HG03442 (cell line): ENCODE measurements around the gene ZNF587.
"Not testable (repeated sequence)": the region's sequence is repeated elsewhere in the genome, so short reads cannot be mapped to it uniquely, and the experiment has no call there.

ENCODE experiments used
- ATAC-seq: cut with Tn5 transposase; IDR thresholded peaks from one replicate; pipeline ENCODE4 v1.9.1; 2021; ENCODE audit warnings: mild to moderate bottlenecking, moderate library complexity; ENCODE audit not compliant: unreplicated experiment

The ZNF587 gene

DNA sequence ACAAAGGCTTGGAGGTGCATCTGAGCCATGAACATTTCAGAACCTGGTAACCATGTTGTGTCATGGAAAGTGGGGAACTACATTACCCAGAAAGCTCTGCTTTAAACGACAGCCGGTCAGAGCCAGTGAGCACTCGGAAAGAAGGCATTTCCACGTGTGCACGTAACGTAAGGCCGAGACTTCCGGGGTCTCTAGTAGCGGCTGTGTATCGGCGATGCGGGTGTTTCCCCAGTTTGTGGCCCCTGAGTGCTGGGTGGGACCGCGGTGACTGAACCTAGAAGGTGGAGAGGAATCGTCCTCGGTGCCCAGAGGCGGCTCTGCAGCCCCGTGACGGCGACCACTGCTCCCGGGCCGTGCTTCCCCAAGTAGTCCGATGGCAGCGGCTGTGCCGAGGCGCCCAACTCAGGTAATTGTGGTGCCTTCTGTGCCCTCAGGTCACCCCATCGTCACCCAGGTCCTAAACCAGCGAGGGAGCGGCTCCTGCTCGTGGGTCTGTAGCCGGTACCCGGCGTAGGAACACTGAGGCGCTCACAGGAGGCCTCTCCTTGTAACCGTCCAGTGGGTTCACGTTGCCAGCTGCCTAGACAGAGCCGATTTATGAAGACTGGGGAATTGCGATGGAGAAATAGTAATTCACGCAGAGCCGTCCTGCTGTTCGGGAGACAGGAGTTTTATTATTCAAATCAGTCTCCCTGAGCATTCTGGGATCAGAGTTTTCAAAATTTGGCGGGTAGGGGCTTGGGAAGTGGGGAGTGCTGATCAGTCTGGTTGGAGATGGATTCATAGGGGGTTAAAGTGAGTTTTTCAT is at the start of gene ZNF587:
ZNF587 (plus strand) TSS at position 194 of the 808 bp plus-strand sequence; CDS start at position 374, 180 bp downstream.
- ATAC-seq, result peak; percentile 96

- ATAC-seq, result no peak
Measured at GRCh38 chr19:57800696-57801095, 49.0 kb upstream of the ZNF587 start.

- no peak for ATAC-seq
Measured at GRCh38 chr19:57802269-57802668, 47.4 kb upstream of the ZNF587 start.

GRCh38 chr19:57803265-57803593 is 46.4 kb upstream of the ZNF587 start:
- ATAC-seq, result no peak

GRCh38 chr19:57803594-57804325 is 45.9 kb upstream of the ZNF587 start:
- ATAC-seq, result no peak

GRCh38 chr19:57807541-57807940 is 42.1 kb upstream of the ZNF587 start:
- no peak for ATAC-seq

GRCh38 chr19:57810410-57811295 is 39.0 kb upstream of the ZNF587 start:
- not testable (repeated sequence) for ATAC-seq

DNA sequence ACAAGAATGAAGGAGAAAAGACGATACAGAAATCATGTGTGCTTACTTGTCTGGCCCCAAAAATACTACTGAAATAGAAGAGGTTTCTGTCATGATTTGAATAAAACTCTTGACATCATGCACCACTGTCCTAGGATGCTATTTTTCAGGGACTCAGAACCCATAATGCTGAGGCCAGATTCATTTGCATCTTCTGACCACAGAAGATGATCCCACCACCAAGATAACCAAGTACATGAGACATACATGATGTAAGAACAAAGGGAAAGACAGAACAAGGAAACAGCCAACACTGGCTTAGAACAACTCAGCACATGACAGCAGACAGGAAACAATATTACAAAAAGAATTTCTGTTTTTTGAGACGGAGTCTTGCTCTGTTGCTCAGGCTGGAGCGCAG is 37.4 kb upstream of the ZNF587 start:
- no peak for ATAC-seq

DNA sequence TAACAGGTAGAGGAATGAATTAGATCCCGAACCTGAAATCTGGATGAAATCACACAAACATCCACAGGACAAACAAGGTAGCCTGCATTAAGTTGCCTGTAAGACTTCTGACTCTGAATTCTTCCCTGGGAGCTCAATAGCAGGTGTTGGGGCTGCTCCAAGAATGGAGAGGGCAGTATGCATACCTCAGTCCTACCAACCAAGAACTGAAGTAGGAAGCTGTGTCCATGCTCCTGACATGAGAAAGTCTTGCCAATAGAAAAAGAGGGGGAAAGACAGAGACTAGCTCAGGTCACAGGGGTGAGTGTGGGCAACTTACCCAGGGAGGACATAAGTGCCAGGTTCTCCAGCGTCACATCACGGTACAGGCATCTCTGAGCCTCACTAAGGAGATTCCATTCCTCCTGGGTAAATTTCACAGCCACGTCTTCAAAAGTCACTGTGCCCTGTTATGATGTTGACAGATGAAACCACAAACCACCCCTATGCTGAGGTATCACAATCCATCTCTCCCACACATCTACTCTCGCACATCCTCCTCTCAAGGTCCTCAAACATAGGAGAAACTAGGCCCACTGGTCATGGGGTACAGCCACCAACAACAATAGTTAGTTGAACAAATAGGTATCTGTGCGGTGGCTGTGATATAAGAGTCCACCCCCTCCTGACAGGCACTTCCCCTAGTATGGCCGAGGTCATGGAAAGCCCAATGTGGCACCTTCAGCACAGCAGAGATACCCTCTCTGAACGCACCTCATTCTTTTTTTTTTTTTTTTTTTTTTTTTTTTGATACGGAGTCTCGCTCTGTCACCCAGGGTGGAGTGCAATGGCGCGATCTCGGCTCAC is 36.5 kb upstream of the ZNF587 start:
- not testable (repeated sequence) for ATAC-seq

- ATAC-seq, result no peak
Measured at GRCh38 chr19:57813919-57814504, 35.6 kb upstream of the ZNF587 start.

DNA sequence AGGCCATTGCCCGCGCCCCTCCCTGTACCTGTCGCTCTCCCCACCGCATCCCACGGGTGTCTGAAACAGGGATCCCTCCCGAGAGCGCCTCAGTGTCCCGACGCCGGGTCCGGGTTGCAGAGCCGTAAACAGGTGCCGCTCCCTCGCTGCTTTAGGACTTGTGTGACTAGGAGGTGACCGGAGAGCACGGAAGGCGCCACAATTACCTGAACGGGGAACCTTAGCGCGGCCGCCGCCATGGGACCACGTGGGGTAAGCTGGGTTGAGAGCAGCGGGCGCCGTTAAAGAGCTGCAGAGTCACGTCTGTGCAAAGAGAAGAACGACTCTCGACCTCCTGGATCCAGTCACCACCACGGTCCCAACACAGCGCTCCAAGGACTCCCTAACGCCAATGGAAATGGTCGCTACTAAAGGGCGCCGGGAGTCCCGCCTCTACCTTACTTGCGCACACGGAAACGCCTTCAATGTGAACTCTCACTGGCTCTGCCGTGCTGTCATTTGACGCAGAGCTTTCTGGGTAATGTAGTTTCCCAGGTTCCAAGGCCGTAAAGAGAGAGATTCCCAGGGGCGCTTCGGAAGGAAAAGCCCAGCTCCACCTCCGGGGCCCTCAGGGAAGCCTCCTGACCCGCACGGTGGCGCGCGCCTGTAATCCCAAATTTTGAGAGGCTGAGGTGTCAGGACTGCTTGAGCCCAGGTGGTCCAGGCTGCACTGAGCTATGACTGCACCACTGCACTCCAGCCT is 35.0 kb upstream of the ZNF587 start, which contains the start of gene ZNF552:
ZNF552 (minus strand) TSS at position 409 of the 742 bp plus-strand sequence; CDS start at position 239, 170 bp downstream.
- ATAC-seq, result peak; percentile 58

- ATAC-seq, result no peak
Measured at GRCh38 chr19:57815247-57816075, 34.2 kb upstream of the ZNF587 start.

GRCh38 chr19:57816652-57817051 is 33.0 kb upstream of the ZNF587 start:
- ATAC-seq, result no peak

GRCh38 chr19:57817976-57818375 is 31.7 kb upstream of the ZNF587 start:
- no peak for ATAC-seq

DNA sequence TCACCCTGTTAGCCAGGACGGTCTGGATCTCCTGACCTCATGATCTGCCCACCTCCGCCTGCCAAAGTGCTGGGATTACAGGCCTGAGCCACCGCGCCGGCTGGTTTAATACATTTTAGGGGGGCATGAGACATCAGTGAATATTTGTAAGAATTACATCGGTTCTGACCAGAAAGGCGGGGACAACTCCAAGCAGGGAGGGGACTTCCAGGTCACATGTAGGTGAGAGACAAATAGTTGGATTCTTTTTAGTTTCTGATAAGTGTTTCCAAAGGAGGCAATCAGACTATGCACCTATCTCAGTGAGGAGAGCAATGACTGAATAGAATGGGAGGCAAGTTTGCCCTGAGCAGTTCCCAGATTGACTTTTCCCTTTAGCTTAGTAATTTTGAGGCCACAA is 31.3 kb upstream of the ZNF587 start:
- no peak for ATAC-seq

DNA sequence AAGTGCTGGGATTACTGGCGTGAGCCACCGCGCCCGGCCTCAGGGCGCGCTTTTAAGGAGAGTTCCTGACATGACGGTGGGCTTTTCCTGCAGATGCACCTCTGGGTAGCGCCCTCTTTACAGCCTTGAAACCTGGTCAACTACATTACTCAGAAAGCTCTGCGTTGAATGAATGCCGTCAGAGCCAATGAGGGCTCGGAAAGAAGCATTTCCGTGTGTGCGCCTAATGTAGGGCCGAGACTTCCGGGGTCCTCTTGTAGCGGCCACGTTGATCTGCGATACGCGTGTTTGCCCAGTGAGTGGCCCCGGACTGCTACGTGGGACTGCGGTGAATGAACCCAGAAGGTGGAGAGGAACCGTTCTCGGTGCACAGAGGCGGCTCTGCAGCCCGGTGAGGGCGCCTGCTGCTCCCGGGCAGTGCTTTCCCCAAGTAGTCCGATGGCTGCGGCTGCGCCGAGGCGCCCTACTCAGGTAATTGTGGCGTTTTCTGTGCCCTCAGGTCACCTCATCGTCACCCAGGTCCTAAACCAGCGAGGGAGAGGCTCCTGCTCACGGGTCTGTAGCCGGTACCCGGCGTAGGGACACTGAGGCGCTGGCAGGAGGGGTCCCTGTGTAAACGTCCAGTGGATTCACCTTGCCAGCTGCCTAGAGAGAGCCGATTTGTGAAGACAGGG is 30.0 kb upstream of the ZNF587 start:
- peak; percentile 78 for ATAC-seq

- no peak for ATAC-seq
Measured at GRCh38 chr19:57820599-57820998, 29.1 kb upstream of the ZNF587 start.

DNA sequence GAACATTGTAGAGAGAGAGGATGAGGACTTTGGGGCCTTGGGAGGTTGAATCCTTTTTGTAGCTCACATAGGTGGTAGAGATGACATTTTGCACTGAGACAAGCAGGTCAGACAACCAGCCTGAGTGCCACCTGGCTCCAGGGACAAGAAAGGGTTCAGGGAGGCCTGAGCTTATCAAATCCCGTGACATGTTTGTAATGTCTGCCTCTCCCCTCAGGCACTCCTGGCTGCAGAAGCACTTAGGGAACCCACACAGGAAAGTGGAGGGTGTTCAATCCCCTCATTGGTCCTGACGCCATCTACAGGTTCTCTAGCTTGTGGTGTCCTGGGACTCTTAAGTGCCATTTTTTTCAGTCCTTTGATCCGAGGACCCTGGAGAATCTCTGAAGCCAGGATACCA is 28.6 kb upstream of the ZNF587 start:
- ATAC-seq, result not testable (repeated sequence)
